ENCODE measurements around the gene TTC22.

TTC22 gene

GRCh38 chr1:54810153-54810942, 9.2 kb upstream of the TTC22 start:
- peak; percentile 69 for DNase-seq
- no peaks in the 10 kb centered on the region for H3K36me3 ChIP-seq (ENCODE audit: insufficient read depth, low read length)

DNA sequence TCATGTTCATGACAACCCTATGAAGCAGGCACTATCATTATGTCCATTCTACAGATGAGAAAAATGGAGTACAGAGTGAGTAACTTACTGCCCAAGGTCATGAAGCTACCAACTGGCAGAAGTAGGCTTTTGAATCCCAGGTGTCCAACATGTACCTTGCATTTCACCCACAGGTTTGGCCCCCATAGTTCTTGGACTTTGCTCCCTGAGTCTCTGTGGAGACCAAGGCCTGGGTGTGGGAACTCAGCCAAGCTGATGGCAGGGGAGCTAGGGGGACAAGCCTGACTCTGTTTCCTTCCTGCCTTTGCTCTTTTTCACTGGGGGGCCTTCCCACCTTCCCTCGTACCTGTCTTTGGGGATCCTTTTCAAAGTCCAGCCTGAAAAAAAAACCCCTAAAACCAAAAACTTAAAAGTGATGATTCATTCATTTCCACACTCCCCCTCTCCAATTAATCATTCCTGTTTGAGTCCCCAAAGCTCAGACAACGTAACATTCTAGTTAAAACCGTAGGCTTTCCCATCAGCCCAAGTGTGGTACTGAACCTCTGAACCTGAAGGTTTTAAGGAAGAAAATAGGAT, 8.5 kb upstream of the TTC22 start:
- Histone ChIP-seq H3K27me3 (ENCODE audit: insufficient read depth, low read length, poor library complexity) (no peaks in the 10 kb centered on the region), H2AFZ (ENCODE audit: low read depth, low read length) (no peak overlapping the region), H3K4me2 (ENCODE audit: insufficient read depth, low read length) (no peak overlapping the region), H3K27ac (ENCODE audit: low read length) (no peak overlapping the region), H3K79me2 (ENCODE audit: insufficient read depth, low read length) (no peaks in the 10 kb centered on the region), H4K20me1 (ENCODE audit: insufficient read depth, low read length) (peaks cover 7% of the 10 kb centered on the region; the same call in 1 of the 2 replicates), H3K4me3 (ENCODE audit: low read depth in 1 of 2, low read length in 2 of 2) (no peak overlapping the region), H3K9ac (ENCODE audit: low read depth, low read length) (no peak overlapping the region), H3K4me1 (ENCODE audit: insufficient read depth, low read length) (no peaks in the 10 kb centered on the region), H3K36me3 (ENCODE audit: insufficient read depth, low read length) (no peaks in the 10 kb centered on the region), H3K9me3 (ENCODE audit: insufficient read depth, low read length, severe bottlenecking) (no peaks in the 10 kb centered on the region)
- TF ChIP-seq CTCF (IDR thresholded peaks at IDR 0.05; ENCODE audit: borderline replicate concordance, extremely low read depth, low read length, poor library complexity, severe bottlenecking), result no peak
- no peak for TF ChIP-seq EZH2 (IDR thresholded peaks at IDR 0.05; ENCODE audit: borderline replicate concordance, low read depth, low read length, severe bottlenecking)
- DNase-seq (no peak), ATAC-seq (ENCODE audit: insufficient read depth, low read depth) (no peak)

More at GRCh38 chr1:54810153-54810942, 9.2 kb upstream of the TTC22 start:
- Histone ChIP-seq H2AFZ (ENCODE audit: low read depth, low read length) (no peak overlapping the region), H3K27ac (ENCODE audit: low read length) (no peak overlapping the region), H3K27me3 (ENCODE audit: insufficient read depth, low read length, poor library complexity) (no peaks in the 10 kb centered on the region), H3K4me1 (ENCODE audit: insufficient read depth, low read length) (no peaks in the 10 kb centered on the region), H3K4me3 (ENCODE audit: low read depth in 1 of 2, low read length in 2 of 2) (no peak overlapping the region), H3K79me2 (ENCODE audit: insufficient read depth, low read length) (no peaks in the 10 kb centered on the region), H3K9me3 (ENCODE audit: insufficient read depth, low read length, severe bottlenecking) (no peaks in the 10 kb centered on the region), H3K9ac (ENCODE audit: low read depth, low read length) (no peak overlapping the region), H3K4me2 (ENCODE audit: insufficient read depth, low read length) (no peak overlapping the region), H4K20me1 (ENCODE audit: insufficient read depth, low read length) (peaks cover 7% of the 10 kb centered on the region; the same call in 1 of the 2 replicates)
- peak; percentile 93 for TF ChIP-seq CTCF (IDR thresholded peaks at IDR 0.05; ENCODE audit: borderline replicate concordance, extremely low read depth, low read length, poor library complexity, severe bottlenecking)
- TF ChIP-seq EZH2 (IDR thresholded peaks at IDR 0.05; ENCODE audit: borderline replicate concordance, low read depth, low read length, severe bottlenecking), result no peak
- ATAC-seq (ENCODE audit: insufficient read depth, low read depth), result peak; percentile 95

DNA sequence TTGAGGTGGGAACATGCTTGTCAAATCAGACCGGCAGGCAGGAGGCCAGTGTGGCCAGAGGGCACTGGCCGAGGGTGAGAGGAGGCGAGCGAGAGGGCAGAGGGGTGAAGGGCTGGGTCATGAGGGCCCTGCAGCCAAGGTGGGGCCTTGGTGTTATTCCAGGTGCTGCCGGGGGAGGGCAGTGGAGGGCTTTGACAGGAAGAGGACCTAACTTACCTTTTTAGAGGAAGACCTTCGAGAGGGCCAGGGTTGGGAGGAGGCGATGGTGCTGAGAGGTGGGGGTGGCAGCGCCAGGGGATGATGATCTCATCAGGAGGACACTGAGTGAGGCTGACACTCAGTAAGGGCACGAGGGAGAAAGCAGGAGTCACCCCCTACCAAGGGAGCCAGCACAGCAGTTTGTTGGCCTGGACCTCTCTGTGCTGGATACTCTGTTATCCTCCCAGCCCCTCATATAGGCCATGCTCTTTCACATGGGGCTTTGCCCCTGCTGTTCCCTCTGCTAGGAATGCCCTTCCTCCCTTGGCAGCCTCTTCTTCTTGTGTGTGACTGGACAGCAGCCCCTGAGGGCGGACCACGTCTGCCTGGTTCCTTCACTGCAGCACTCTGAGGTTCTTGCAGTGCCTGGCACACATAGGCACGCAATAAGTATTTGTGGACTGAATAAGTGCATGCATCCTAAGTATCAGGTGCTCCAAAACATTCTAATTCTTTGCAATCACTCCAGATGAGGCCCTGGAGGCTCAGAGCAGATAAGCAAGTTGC, 7.5 kb upstream of the TTC22 start:
- DNase-seq (no peak), ATAC-seq (ENCODE audit: insufficient read depth, low read depth) (no peak)
- Histone ChIP-seq H3K4me1 (ENCODE audit: insufficient read depth, low read length) (no peaks in the 10 kb centered on the region), H3K4me2 (ENCODE audit: insufficient read depth, low read length) (no peak overlapping the region), H3K79me2 (ENCODE audit: insufficient read depth, low read length) (no peaks in the 10 kb centered on the region), H3K36me3 (ENCODE audit: insufficient read depth, low read length) (no peaks in the 10 kb centered on the region), H3K4me3 (ENCODE audit: low read depth in 1 of 2, low read length in 2 of 2) (no peak overlapping the region), H3K9ac (ENCODE audit: low read depth, low read length) (no peak overlapping the region), H3K27ac (ENCODE audit: low read length) (no peak overlapping the region), H4K20me1 (ENCODE audit: insufficient read depth, low read length) (peaks cover 7% of the 10 kb centered on the region; the same call in 1 of the 2 replicates), H2AFZ (ENCODE audit: low read depth, low read length) (no peak overlapping the region), H3K27me3 (ENCODE audit: insufficient read depth, low read length, poor library complexity) (no peaks in the 10 kb centered on the region), H3K9me3 (ENCODE audit: insufficient read depth, low read length, severe bottlenecking) (no peaks in the 10 kb centered on the region)
- TF ChIP-seq EZH2 (IDR thresholded peaks at IDR 0.05; ENCODE audit: borderline replicate concordance, low read depth, low read length, severe bottlenecking), result no peak
- no peak for TF ChIP-seq CTCF (IDR thresholded peaks at IDR 0.05; ENCODE audit: borderline replicate concordance, extremely low read depth, low read length, poor library complexity, severe bottlenecking)
